Measurements from ENCODE around the gene MSMB. TPM values are rescaled to one million over a fixed set of nuclear protein-coding genes. Genes with fewer than 3 reads are reported as not detected.
A peak's percentile ranks its signal among the peaks of the same experiment; 100 is the strongest.

MSMB gene
- total RNA-seq, 2 donors from 2014 or later, result not detected

GRCh38 chr10:46035923-46036849, 9.9 kb downstream of the MSMB start:
- WGBS, 2 donors, result 46 to 51% methylated on average over 8 of the region's 8 CpGs
- H3K4me1 ChIP-seq, result peaks cover 16% of the 10 kb centered on the region
- TF ChIP-seq POLR2A (IDR thresholded peaks at IDR 0.05) (no peak), CTCF (IDR thresholded peaks at IDR 0.05) (no peak)
- peak in 1 of 4 donors; percentile 30 for DNase-seq
- H3K4me3 ChIP-seq, result no peak overlapping the region
- ATAC-seq, result peak; percentile 52
- H3K27ac ChIP-seq, result no peak overlapping the region
- intact Hi-C loops (cut with DNase I), result no loop called here
- H3K27me3 ChIP-seq, result no peaks in the 10 kb centered on the region
- no peaks in the 10 kb centered on the region for H3K36me3 ChIP-seq (replicated peaks in 1 of 2; ENCODE audit: insufficient read depth in 1 of 2, low read depth in 2 of 2)
- no peaks in the 10 kb centered on the region for H3K9me3 ChIP-seq

- TF ChIP-seq CTCF (IDR thresholded peaks at IDR 0.05), result no peak
- no peak for TF ChIP-seq POLR2A (IDR thresholded peaks at IDR 0.05)
- Histone ChIP-seq H3K4me1 (peaks cover 34% of the 10 kb centered on the region), H3K36me3 (replicated peaks in 1 of 2; ENCODE audit: insufficient read depth in 1 of 2, low read depth in 2 of 2) (no peaks in the 10 kb centered on the region), H3K9me3 (no peaks in the 10 kb centered on the region), H3K4me3 (no peak overlapping the region), H3K27ac (no peak overlapping the region), H3K27me3 (no peaks in the 10 kb centered on the region)
- ATAC-seq (no peak), DNase-seq (peak in 1 of 4 donors; percentile 8)
- intact Hi-C loops (cut with DNase I), result no loop called here
These were observed 12.5 kb downstream of the MSMB start for GRCh38 chr10:46033602-46034011.

- Histone ChIP-seq H3K36me3 (replicated peaks in 1 of 2; ENCODE audit: insufficient read depth in 1 of 2, low read depth in 2 of 2) (no peaks in the 10 kb centered on the region), H3K27me3 (no peaks in the 10 kb centered on the region), H3K9me3 (no peaks in the 10 kb centered on the region), H3K4me3 (no peak overlapping the region), H3K4me1 (peaks cover 51% of the 10 kb centered on the region), H3K27ac (no peak overlapping the region)
- no peak for DNase-seq
- no peak for TF ChIP-seq CTCF (IDR thresholded peaks at IDR 0.05)
- WGBS, 2 donors, result 62 to 74% methylated on average over 6 of the region's 6 CpGs
- intact Hi-C loops (cut with DNase I), result no loop called here
- ATAC-seq, result no peak
These were observed 14.2 kb downstream of the MSMB start for GRCh38 chr10:46031648-46032532.

- WGBS, 2 donors, result 1 to 2% methylated on average over 43 to 59 of the region's 59 CpGs
- intact Hi-C loops (cut with DNase I), result no loop called here
- Histone ChIP-seq H3K4me1 (peaks cover 58% of the 10 kb centered on the region), H3K27ac (peak within 1 kb of the TSS; percentile 67 to 94 (median 92)), H3K27me3 (no peaks in the 10 kb centered on the region), H3K4me3 (peak within 1 kb of the TSS; percentile 70 to 89), H3K36me3 (replicated peaks in 1 of 2; ENCODE audit: insufficient read depth in 1 of 2, low read depth in 2 of 2) (no peaks in the 10 kb centered on the region), H3K9me3 (no peaks in the 10 kb centered on the region)
- DNase-seq (peak; percentile 98 to 99 (median 98)), ATAC-seq (peak; percentile 95)
- peak; percentile 56 to 90 (median 90) for TF ChIP-seq POLR2A (IDR thresholded peaks at IDR 0.05)
- peak; percentile 51 to 83 (median 79) for TF ChIP-seq CTCF (IDR thresholded peaks at IDR 0.05)
These were observed 15.8 kb downstream of the MSMB start, which contains the start of gene NCOA4 for GRCh38 chr10:46030091-46030937. Gene NCOA4 (minus strand): TSS chr10:46030623. CDS start chr10:46016680, 13,943 bp downstream.

Data from body of pancreas (tissue), 4 donors.